ENCODE results near the gene ACSS2.

The ACSS2 gene

GRCh38 chr20:34946661-34947060 lies 70.2 kb downstream of the ACSS2 start:
- DNase-seq (ENCODE audit: low read depth in 2 of 2), result no peak

GRCh38 chr20:34947336-34947735 lies 70.9 kb downstream of the ACSS2 start:
- DNase-seq (ENCODE audit: low read depth in 2 of 2), result no peak

- DNase-seq (ENCODE audit: low read depth in 2 of 2), result no peak
Observed at GRCh38 chr20:34948030-34948429, 71.6 kb downstream of the ACSS2 start.

GRCh38 chr20:34949120-34949519 lies 72.7 kb downstream of the ACSS2 start:
- DNase-seq (ENCODE audit: low read depth in 2 of 2), result no peak

GRCh38 chr20:34951252-34951651 lies 74.8 kb downstream of the ACSS2 start:
- no peak for DNase-seq (ENCODE audit: low read depth in 2 of 2)

GRCh38 chr20:34951652-34952051 lies 75.2 kb downstream of the ACSS2 start:
- DNase-seq (ENCODE audit: low read depth in 2 of 2), result no peak

- no peak for DNase-seq (ENCODE audit: low read depth in 2 of 2)
Observed at GRCh38 chr20:34952671-34953070, 76.3 kb downstream of the ACSS2 start.

- DNase-seq (ENCODE audit: low read depth in 2 of 2), result no peak
Observed at GRCh38 chr20:34953960-34954359, 77.5 kb downstream of the ACSS2 start.

GRCh38 chr20:34954904-34955230 lies 78.5 kb downstream of the ACSS2 start:
- DNase-seq (ENCODE audit: low read depth in 2 of 2), result no peak

GRCh38 chr20:34955231-34956040 lies 79.0 kb downstream of the ACSS2 start, which contains the start of the genes GSS and MYH7B:
GSS (minus strand) TSS chr20:34955806; CDS start chr20:34951852, 3,954 bp downstream.
MYH7B (plus strand) TSS chr20:34955868; CDS start chr20:34978006, 22,138 bp downstream.
- DNase-seq (ENCODE audit: low read depth in 2 of 2), result peak; percentile 89 to 93

- no peak for DNase-seq (ENCODE audit: low read depth in 2 of 2)
Observed at GRCh38 chr20:34956041-34956458, 79.6 kb downstream of the ACSS2 start.

- DNase-seq (ENCODE audit: low read depth in 2 of 2), result no peak
Observed at GRCh38 chr20:34956751-34957472, 80.5 kb downstream of the ACSS2 start.

- DNase-seq (ENCODE audit: low read depth in 2 of 2), result no peak
Observed at GRCh38 chr20:34964486-34964885, 88.1 kb downstream of the ACSS2 start.

GRCh38 chr20:34965051-34965450 lies 88.6 kb downstream of the ACSS2 start:
- no peak for DNase-seq (ENCODE audit: low read depth in 2 of 2)

- DNase-seq (ENCODE audit: low read depth in 2 of 2), result no peak
Observed at GRCh38 chr20:34967421-34967820, 91.0 kb downstream of the ACSS2 start.

GRCh38 chr20:34968042-34968775 lies 91.8 kb downstream of the ACSS2 start:
- DNase-seq (ENCODE audit: low read depth in 2 of 2), result no peak

GRCh38 chr20:34970193-34970840 lies 93.9 kb downstream of the ACSS2 start:
- no peak for DNase-seq (ENCODE audit: low read depth in 2 of 2)

- no peak for DNase-seq (ENCODE audit: low read depth in 2 of 2)
Observed at GRCh38 chr20:34970846-34971560, 94.6 kb downstream of the ACSS2 start.

GRCh38 chr20:34971561-34972235 lies 95.3 kb downstream of the ACSS2 start:
- no peak for DNase-seq (ENCODE audit: low read depth in 2 of 2)

- no peak for DNase-seq (ENCODE audit: low read depth in 2 of 2)
Observed at GRCh38 chr20:34974246-34974645, 97.8 kb downstream of the ACSS2 start.

GRCh38 chr20:34976286-34976685 lies 99.9 kb downstream of the ACSS2 start:
- DNase-seq (ENCODE audit: low read depth in 2 of 2), result no peak
